Stomach (tissue), 4 donors: ENCODE results near the gene IBA57.

Source experiments
- EP300 ChIP-seq: sonication (generic); formaldehyde crosslinking; IDR thresholded peaks from one replicate; pipeline ENCODE4 v1.6.1; 2017; ENCODE audit warnings: antibody characterized with exemption
- POLR2A ChIP-seq, 4 donors: fragments of 450-650 bp; IDR thresholded peaks; one replicate each; pipeline ENCODE4 v1.6.1; 2016; ENCODE audit warnings: antibody characterized with exemption in 4 of 4, control low read depth in 2 of 4, mild to moderate bottlenecking in 1 of 4, moderate library complexity in 1 of 4
- POLR2AphosphoS5 ChIP-seq, 3 donors: sonication (generic); formaldehyde crosslinking; IDR thresholded peaks; one replicate each; pipeline ENCODE4 v1.6.1; 2016; ENCODE audit warnings: antibody characterized with exemption in 3 of 3
- TF ChIP-seq, protein P1 (sequence below), 7 experiments: fragments of 450-650 bp in 4 of 7; fragments of 200-600 bp in 3 of 7; sonication (generic) in 3 of 7; IDR thresholded peaks; one replicate each; pipeline ENCODE4 v1.5.1; 2016 to 2019; ENCODE audit warnings: antibody characterized with exemption in 7 of 7, control low read depth in 2 of 7, mild to moderate bottlenecking in 1 of 7

DNA sequence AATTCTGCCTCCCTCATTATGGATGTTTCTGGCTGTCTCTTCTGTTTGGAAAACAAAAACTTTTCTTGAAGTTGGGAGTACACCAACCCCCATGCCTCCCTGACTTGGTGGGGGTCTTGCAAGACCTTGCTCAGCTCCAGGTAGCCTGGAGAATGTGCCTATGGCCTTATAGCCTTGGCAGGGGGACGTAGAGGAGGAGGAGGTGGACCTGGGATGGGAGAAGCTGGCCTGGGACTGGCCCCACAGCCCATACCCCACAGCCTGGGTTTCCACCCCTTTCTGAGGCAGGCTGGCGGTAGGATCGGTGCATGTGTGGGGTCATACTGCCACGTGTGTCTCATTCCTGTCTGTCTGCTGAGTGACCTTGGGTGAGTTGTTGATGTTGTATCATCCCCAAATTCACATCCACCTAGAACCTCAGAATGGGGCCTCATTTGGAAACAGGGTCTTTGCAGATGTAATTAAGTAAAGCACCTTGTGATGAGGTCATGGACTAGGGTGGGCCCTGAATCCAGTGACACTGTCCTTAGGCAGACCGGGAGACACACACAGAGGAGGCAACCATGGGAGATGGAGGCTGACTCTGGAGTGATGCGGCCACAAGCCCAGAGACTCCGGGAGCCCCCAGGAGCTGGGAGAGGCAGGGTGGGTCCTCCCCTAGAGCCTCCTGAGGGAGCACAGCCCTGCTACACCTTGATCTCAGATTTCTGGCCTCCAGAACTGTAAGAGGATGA is 60.7 kb downstream of the IBA57 start:
- TF ChIP-seq, protein P1, sequence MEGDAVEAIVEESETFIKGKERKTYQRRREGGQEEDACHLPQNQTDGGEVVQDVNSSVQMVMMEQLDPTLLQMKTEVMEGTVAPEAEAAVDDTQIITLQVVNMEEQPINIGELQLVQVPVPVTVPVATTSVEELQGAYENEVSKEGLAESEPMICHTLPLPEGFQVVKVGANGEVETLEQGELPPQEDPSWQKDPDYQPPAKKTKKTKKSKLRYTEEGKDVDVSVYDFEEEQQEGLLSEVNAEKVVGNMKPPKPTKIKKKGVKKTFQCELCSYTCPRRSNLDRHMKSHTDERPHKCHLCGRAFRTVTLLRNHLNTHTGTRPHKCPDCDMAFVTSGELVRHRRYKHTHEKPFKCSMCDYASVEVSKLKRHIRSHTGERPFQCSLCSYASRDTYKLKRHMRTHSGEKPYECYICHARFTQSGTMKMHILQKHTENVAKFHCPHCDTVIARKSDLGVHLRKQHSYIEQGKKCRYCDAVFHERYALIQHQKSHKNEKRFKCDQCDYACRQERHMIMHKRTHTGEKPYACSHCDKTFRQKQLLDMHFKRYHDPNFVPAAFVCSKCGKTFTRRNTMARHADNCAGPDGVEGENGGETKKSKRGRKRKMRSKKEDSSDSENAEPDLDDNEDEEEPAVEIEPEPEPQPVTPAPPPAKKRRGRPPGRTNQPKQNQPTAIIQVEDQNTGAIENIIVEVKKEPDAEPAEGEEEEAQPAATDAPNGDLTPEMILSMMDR (IDR thresholded peaks at IDR 0.05), result no peak
- TF ChIP-seq POLR2A (IDR thresholded peaks at IDR 0.05) (no peak), POLR2AphosphoS5 (IDR thresholded peaks at IDR 0.05) (no peak), EP300 (no peak)
